Measurements from ENCODE around the gene DMXL2.
"Not testable (repeated sequence)": the region's sequence is repeated elsewhere in the genome, so short reads cannot be mapped to it uniquely, and the experiment has no call there.

GRCh38 chr15:51568939-51569784 is 53.4 kb downstream of the DMXL2 start:
- not testable (repeated sequence) for TF ChIP-seq CTCF (conservative IDR thresholded peaks at IDR 0.05; ENCODE audit: low read depth, low read length); EZH2phosphoT487 (IDR thresholded peaks at IDR 0.05; ENCODE audit: borderline replicate concordance, low read length)

Data from PC-3 (cell line).